ENCODE data around the gene ADAM8. TPM values are rescaled to one million over a fixed set of nuclear protein-coding genes. Genes with fewer than 3 reads are reported as not detected.
"Not testable (repeated sequence)": the region's sequence is repeated elsewhere in the genome, so short reads cannot be mapped to it uniquely, and the experiment has no call there.

The ADAM8 gene
- polyA plus RNA-seq, 1 donor (not counting 4 experiments of a cell fraction or from before 2014, with no cell fraction given) = 42.0 TPM

- Histone ChIP-seq H2AFZ (ENCODE audit: control insufficient read depth, low read length) (no peak overlapping the region), H3K4me2 (ENCODE audit: control insufficient read depth, extremely low read depth, insufficient read depth, low read depth, low read length) (no peak overlapping the region), H3K27ac (ENCODE audit: control insufficient read depth, insufficient read depth, low read length) (no peak overlapping the region), H3K79me2 (ENCODE audit: control insufficient read depth, insufficient read depth, low read length) (peaks cover 23% of the 10 kb centered on the region), H3K9ac (ENCODE audit: control insufficient read depth, extremely low read depth, insufficient read depth, low read length) (no peak overlapping the region), H4K20me1 (ENCODE audit: control insufficient read depth, extremely low read depth, insufficient read depth, low read length) (peaks cover 14% of the 10 kb centered on the region), H3K36me3 (ENCODE audit: control insufficient read depth in 2 of 2, extremely low read depth in 1 of 2, insufficient read depth in 2 of 2, low read length in 2 of 2) (peaks cover 37 to 41% of the 10 kb centered on the region in 2 experiments), H3K27me3 (ENCODE audit: control insufficient read depth, extremely low read depth, insufficient read depth, low read length) (no peaks in the 10 kb centered on the region), H3K4me3 (ENCODE audit: control insufficient read depth in 2 of 3, extremely low read depth in 1 of 3, insufficient read depth in 2 of 3, low read depth in 1 of 3, low read length in 3 of 3) (no peak overlapping the region), H3K4me1 (ENCODE audit: control insufficient read depth, extremely low read depth, insufficient read depth, low read length) (peaks cover 27% of the 10 kb centered on the region), H3K9me1 (ENCODE audit: control insufficient read depth, extremely low read depth, insufficient read depth, low read length) (no peaks in the 10 kb centered on the region), H3K9me3 (ENCODE audit: control insufficient read depth, low read depth, low read length) (no peaks in the 10 kb centered on the region)
- DNase-seq (ENCODE audit: low read depth, low spot score) = no peak
- dilution Hi-C loops (cut with MboI; ENCODE audit: extremely low pct_ligation_motif_present, low sequenced_read_pairs) = no loop called here
- FAIRE-seq = no peak
- TF ChIP-seq CTCF (optimal IDR thresholded peaks at IDR 0.05 in 1 of 3, IDR thresholded peaks at IDR 0.05 in 1 of 3, conservative IDR thresholded peaks at IDR 0.05 in 1 of 3; ENCODE audit: extremely low read depth in 1 of 3, insufficient read depth in 2 of 3, low read length in 3 of 3) (no peak), EZH2 (IDR thresholded peaks at IDR 0.05; ENCODE audit: low read length) (no peak)
Observed at GRCh38 chr10:133267293-133267692, 9.4 kb downstream of the ADAM8 start.

DNA sequence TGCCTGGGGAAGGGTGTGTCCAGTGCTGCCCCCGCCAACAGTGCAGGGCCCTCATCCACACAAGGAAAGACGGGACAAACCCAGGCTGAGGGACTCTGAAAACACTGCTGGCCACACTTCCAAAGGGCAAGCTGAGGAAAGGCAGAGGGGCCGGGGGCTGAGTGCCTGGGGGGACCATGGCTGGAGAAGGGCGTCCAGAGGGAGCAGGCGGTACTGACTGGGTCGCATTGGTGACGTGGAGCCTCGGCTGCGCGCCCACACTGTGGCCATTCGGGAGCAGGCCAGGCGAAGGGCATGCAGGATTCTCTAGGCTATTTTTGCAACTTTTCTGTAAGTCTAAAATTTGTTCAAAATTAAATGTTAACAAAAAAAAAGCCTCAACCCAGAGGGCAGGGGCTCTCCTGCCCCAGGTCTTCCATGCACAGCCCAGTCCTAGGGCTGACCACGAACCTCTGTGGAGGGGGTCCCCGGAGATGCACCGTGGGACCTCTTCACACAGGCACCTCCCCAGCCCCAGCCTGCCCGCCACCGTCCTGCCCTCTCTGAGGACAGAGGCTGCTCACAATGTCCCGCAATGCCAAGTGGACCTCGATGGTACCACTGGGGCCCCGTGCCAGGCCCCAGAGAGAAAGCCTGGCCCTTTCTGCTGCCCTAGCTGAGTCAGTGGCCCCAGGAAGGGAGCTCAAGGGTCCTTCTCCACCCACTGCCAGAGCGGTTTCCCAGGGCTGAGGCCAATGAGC lies 10.4 kb downstream of the ADAM8 start:
- H3K36me3 ChIP-seq (ENCODE audit: control insufficient read depth in 2 of 2, extremely low read depth in 1 of 2, insufficient read depth in 2 of 2, low read length in 2 of 2) = peaks cover 36 to 38% of the 10 kb centered on the region in 2 experiments
- H3K79me2 ChIP-seq (ENCODE audit: control insufficient read depth, insufficient read depth, low read length) = peaks cover 15% of the 10 kb centered on the region
- DNase-seq (ENCODE audit: low read depth, low spot score) = no peak
- no peak for TF ChIP-seq EZH2 (IDR thresholded peaks at IDR 0.05; ENCODE audit: low read length)
- no peak for TF ChIP-seq CTCF (optimal IDR thresholded peaks at IDR 0.05 in 1 of 3, IDR thresholded peaks at IDR 0.05 in 1 of 3, conservative IDR thresholded peaks at IDR 0.05 in 1 of 3; ENCODE audit: extremely low read depth in 1 of 3, insufficient read depth in 2 of 3, low read length in 3 of 3)
- no peak overlapping the region for H3K27ac ChIP-seq (ENCODE audit: control insufficient read depth, insufficient read depth, low read length)
- H2AFZ ChIP-seq (ENCODE audit: control insufficient read depth, low read length) = no peak overlapping the region
- H3K9me3 ChIP-seq (ENCODE audit: control insufficient read depth, low read depth, low read length) = no peaks in the 10 kb centered on the region
- peaks cover 14% of the 10 kb centered on the region for H4K20me1 ChIP-seq (ENCODE audit: control insufficient read depth, extremely low read depth, insufficient read depth, low read length)
- dilution Hi-C loops (cut with MboI; ENCODE audit: extremely low pct_ligation_motif_present, low sequenced_read_pairs) = no loop called here
- no peak overlapping the region for H3K4me3 ChIP-seq (ENCODE audit: control insufficient read depth in 2 of 3, extremely low read depth in 1 of 3, insufficient read depth in 2 of 3, low read depth in 1 of 3, low read length in 3 of 3)
- H3K27me3 ChIP-seq (ENCODE audit: control insufficient read depth, extremely low read depth, insufficient read depth, low read length) = no peaks in the 10 kb centered on the region
- peaks cover 29% of the 10 kb centered on the region for H3K4me1 ChIP-seq (ENCODE audit: control insufficient read depth, extremely low read depth, insufficient read depth, low read length)
- no peak for FAIRE-seq
- H3K4me2 ChIP-seq (ENCODE audit: control insufficient read depth, extremely low read depth, insufficient read depth, low read depth, low read length) = no peak overlapping the region
- no peaks in the 10 kb centered on the region for H3K9me1 ChIP-seq (ENCODE audit: control insufficient read depth, extremely low read depth, insufficient read depth, low read length)
- no peak overlapping the region for H3K9ac ChIP-seq (ENCODE audit: control insufficient read depth, extremely low read depth, insufficient read depth, low read length)

GRCh38 chr10:133265052-133265451 lies 11.6 kb downstream of the ADAM8 start:
- H3K9me1 ChIP-seq (ENCODE audit: control insufficient read depth, extremely low read depth, insufficient read depth, low read length); DNase-seq (ENCODE audit: low read depth, low spot score); H2AFZ ChIP-seq (ENCODE audit: control insufficient read depth, low read length); FAIRE-seq; H3K27me3 ChIP-seq (ENCODE audit: control insufficient read depth, extremely low read depth, insufficient read depth, low read length); H3K9ac ChIP-seq (ENCODE audit: control insufficient read depth, extremely low read depth, insufficient read depth, low read length); H3K9me3 ChIP-seq (ENCODE audit: control insufficient read depth, low read depth, low read length); H3K79me2 ChIP-seq (ENCODE audit: control insufficient read depth, insufficient read depth, low read length); H3K4me2 ChIP-seq (ENCODE audit: control insufficient read depth, extremely low read depth, insufficient read depth, low read depth, low read length); H3K27ac ChIP-seq (ENCODE audit: control insufficient read depth, insufficient read depth, low read length); H3K4me3 ChIP-seq (ENCODE audit: control insufficient read depth in 2 of 3, extremely low read depth in 1 of 3, insufficient read depth in 2 of 3, low read depth in 1 of 3, low read length in 3 of 3); dilution Hi-C loops (cut with MboI; ENCODE audit: extremely low pct_ligation_motif_present, low sequenced_read_pairs): not testable (repeated sequence)
- H3K36me3 ChIP-seq (ENCODE audit: control insufficient read depth in 2 of 2, extremely low read depth in 1 of 2, insufficient read depth in 2 of 2, low read length in 2 of 2) = peaks cover 29 to 35% of the 10 kb centered on the region in 2 experiments
- peaks cover 11% of the 10 kb centered on the region for H4K20me1 ChIP-seq (ENCODE audit: control insufficient read depth, extremely low read depth, insufficient read depth, low read length)
- peaks cover 31% of the 10 kb centered on the region for H3K4me1 ChIP-seq (ENCODE audit: control insufficient read depth, extremely low read depth, insufficient read depth, low read length)

All from keratinocyte (primary cell).